Neuronal stem cell (in vitro differentiated cells): ENCODE measurements around the gene IFT43.

ENCODE experiments used
- DNase-seq: peaks from one replicate; pipeline ENCODE4 v3.0.0-alpha.2; 2013; ENCODE audit warnings: low spot score
- H2AFZ ChIP-seq: one replicate; pipeline ENCODE4 v1.6.1; 2013; ENCODE audit warnings: mild to moderate bottlenecking, low read length, inconsistent platforms
- H2AK5ac ChIP-seq: 2 replicates; pipeline ENCODE4 v1.6.1; 2013; ENCODE audit warnings: low read depth, mild to moderate bottlenecking, inconsistent platforms, low read length, moderate library complexity, mixed read lengths
- H2BK120ac ChIP-seq: 2 replicates; pipeline ENCODE4 v1.6.1; 2013; ENCODE audit warnings: low read depth, mild to moderate bottlenecking, inconsistent platforms, low read length, moderate library complexity, mixed read lengths
- H2BK12ac ChIP-seq: one replicate; pipeline ENCODE4 v1.6.1; 2013; ENCODE audit warnings: low read length, inconsistent platforms
- H2BK15ac ChIP-seq: 2 replicates; pipeline ENCODE4 v1.6.1; 2013; ENCODE audit warnings: mild to moderate bottlenecking, low read length, inconsistent platforms, mixed read lengths
- H2BK5ac ChIP-seq: one replicate; pipeline ENCODE4 v1.6.1; 2013; ENCODE audit warnings: inconsistent platforms, mild to moderate bottlenecking, low read length, moderate library complexity
- H3K14ac ChIP-seq: one replicate; pipeline ENCODE4 v1.6.1; 2013; ENCODE audit warnings: low read length, inconsistent platforms
- H3K18ac ChIP-seq: 2 replicates; pipeline ENCODE4 v1.6.1; 2013; ENCODE audit warnings: low read length, inconsistent platforms
- H3K23ac ChIP-seq: 2 replicates; pipeline ENCODE4 v1.6.1; 2013; ENCODE audit warnings: low read depth, mild to moderate bottlenecking, mixed read lengths, low read length, inconsistent platforms; ENCODE audit not compliant: poor library complexity
- H3K27ac ChIP-seq: replicated peaks from 3 replicates; pipeline ENCODE4 v1.5.1; 2013; ENCODE audit warnings: low read length, inconsistent platforms
- H3K27me3 ChIP-seq, 3 experiments: 2 replicates each; pipeline ENCODE4 v1.6.1; 2013; ENCODE audit warnings: low read length in 3 of 3, mild to moderate bottlenecking in 2 of 3, inconsistent platforms in 1 of 3, low read depth in 1 of 3, mixed read lengths in 1 of 3, moderate library complexity in 1 of 3; ENCODE audit not compliant: control insufficient read depth in 3 of 3, insufficient read depth in 3 of 3
- H3K36me3 ChIP-seq, 2 donors: replicated peaks in 1 of 2; 2 replicates each; pipeline ENCODE4 v1.6.1; 2013; ENCODE audit warnings: low read length in 2 of 2; ENCODE audit not compliant: control insufficient read depth in 2 of 2, insufficient read depth in 2 of 2
- H3K4ac ChIP-seq: 2 replicates; pipeline ENCODE4 v1.6.1; 2013; ENCODE audit warnings: inconsistent platforms, mild to moderate bottlenecking, low read length, moderate library complexity
- H3K4me1 ChIP-seq, 2 donors: 1 replicate in 1 of 2; 2 replicates in 1 of 2; pipeline ENCODE4 v1.6.1; 2013; ENCODE audit warnings: low read length in 2 of 2, low read depth in 1 of 2; ENCODE audit not compliant: control insufficient read depth in 2 of 2, insufficient read depth in 1 of 2
- H3K4me2 ChIP-seq: one replicate; pipeline ENCODE4 v1.6.1; 2013; ENCODE audit warnings: mild to moderate bottlenecking, low read length, inconsistent platforms; ENCODE audit not compliant: insufficient read depth, poor library complexity, severe bottlenecking
- H3K4me3 ChIP-seq, 2 donors: 2 replicates each; pipeline ENCODE4 v1.5.1; 2013; ENCODE audit warnings: low read length in 2 of 2, mild to moderate bottlenecking in 2 of 2, inconsistent platforms in 1 of 2, moderate library complexity in 1 of 2
- H3K79me1 ChIP-seq: one replicate; pipeline ENCODE4 v1.6.1; 2013; ENCODE audit warnings: low read depth, mild to moderate bottlenecking, inconsistent platforms, low read length, moderate library complexity
- H3K9ac ChIP-seq: one replicate; pipeline ENCODE4 v1.6.1; 2013; ENCODE audit warnings: mild to moderate bottlenecking, low read depth, low read length, inconsistent platforms; ENCODE audit not compliant: poor library complexity
- H3K9me3 ChIP-seq, 2 donors: replicated peaks in 1 of 2; 2 replicates each; pipeline versions ENCODE3 to v1.6.1; 2013; ENCODE audit warnings: low read length in 2 of 2, mild to moderate bottlenecking in 2 of 2, inconsistent platforms in 1 of 2, low read depth in 1 of 2, mixed read lengths in 1 of 2, moderate library complexity in 1 of 2; ENCODE audit not compliant: control insufficient read depth in 2 of 2, insufficient read depth in 1 of 2
- H4K8ac ChIP-seq: one replicate; pipeline ENCODE4 v1.6.1; 2013; ENCODE audit warnings: low read depth, mild to moderate bottlenecking, inconsistent platforms, low read length, moderate library complexity
- H4K91ac ChIP-seq: one replicate; pipeline ENCODE4 v1.6.1; 2013; ENCODE audit warnings: low read length, low read depth, mild to moderate bottlenecking, inconsistent platforms; ENCODE audit not compliant: poor library complexity
- WGBS, 2 donors: extraction: QIAGEN DNeasy Blood & Tissue Kit; methylation state at CpG; one replicate each; pipeline ENCODE4 v1.1.7; 2013; ENCODE audit warnings: missing lambda C conversion rate in 2 of 2, mixed read lengths in 1 of 2; ENCODE audit not compliant: insufficient read length in 2 of 2, insufficient replicate concordance in 1 of 2; ENCODE audit errors: extremely low coverage in 2 of 2; 5-methylcytosine and 5-hydroxymethylcytosine counted together

IFT43 gene

GRCh38 chr14:76117789-76118484 lies 132.4 kb downstream of the IFT43 start:
- no peak overlapping the region for H3K27ac ChIP-seq
- H3K9ac ChIP-seq: no peak overlapping the region
- no peak overlapping the region for H2BK12ac ChIP-seq
- peaks cover 4 to 9% of the 10 kb centered on the region in 2 donors for H3K4me1 ChIP-seq
- no peaks in the 10 kb centered on the region for H3K36me3 ChIP-seq
- H3K4ac ChIP-seq: no peak overlapping the region
- H2AFZ ChIP-seq: no peak overlapping the region
- H3K79me1 ChIP-seq: no peaks in the 10 kb centered on the region
- H2BK5ac ChIP-seq: no peak overlapping the region
- H2AK5ac ChIP-seq: no peak overlapping the region
- H3K18ac ChIP-seq: peak overlapping the region; percentile 45
- no peak for DNase-seq
- H3K14ac ChIP-seq: no peak overlapping the region
- no peaks in the 10 kb centered on the region for H3K9me3 ChIP-seq
- WGBS, 2 donors: no CpG with 5 or more reads among the region's 16 CpGs
- no peak overlapping the region for H2BK15ac ChIP-seq
- H3K4me2 ChIP-seq: no peak overlapping the region
- no peak overlapping the region for H3K4me3 ChIP-seq
- no peak overlapping the region for H4K91ac ChIP-seq
- peaks cover 0 to 28% (median 0%) of the 10 kb centered on the region in 3 experiments for H3K27me3 ChIP-seq
- H2BK120ac ChIP-seq: no peak overlapping the region
- no peak overlapping the region for H3K23ac ChIP-seq
- H4K8ac ChIP-seq: no peak overlapping the region

GRCh38 chr14:76118594-76118993 lies 133.0 kb downstream of the IFT43 start:
- H2BK120ac ChIP-seq: no peak overlapping the region
- no peak overlapping the region for H3K14ac ChIP-seq
- H3K4me3 ChIP-seq: no peak overlapping the region
- no peak overlapping the region for H3K18ac ChIP-seq
- no peak overlapping the region for H3K4ac ChIP-seq
- H2BK5ac ChIP-seq: no peak overlapping the region
- no peak overlapping the region for H3K23ac ChIP-seq
- H3K4me1 ChIP-seq: peaks cover 5 to 6% of the 10 kb centered on the region in 2 donors
- H2BK12ac ChIP-seq: no peak overlapping the region
- H3K36me3 ChIP-seq: no peaks in the 10 kb centered on the region
- no peaks in the 10 kb centered on the region for H3K9me3 ChIP-seq
- H2AFZ ChIP-seq: no peak overlapping the region
- no peak overlapping the region for H4K8ac ChIP-seq
- no peak overlapping the region for H3K9ac ChIP-seq
- no peak for DNase-seq
- no peak overlapping the region for H3K4me2 ChIP-seq
- WGBS, 2 donors: no CpG with 5 or more reads among the region's 4 CpGs
- peaks cover 0 to 25% (median 0%) of the 10 kb centered on the region in 3 experiments for H3K27me3 ChIP-seq
- H3K79me1 ChIP-seq: no peaks in the 10 kb centered on the region
- H2BK15ac ChIP-seq: no peak overlapping the region
- H3K27ac ChIP-seq: no peak overlapping the region
- H4K91ac ChIP-seq: no peak overlapping the region
- H2AK5ac ChIP-seq: no peak overlapping the region

DNA sequence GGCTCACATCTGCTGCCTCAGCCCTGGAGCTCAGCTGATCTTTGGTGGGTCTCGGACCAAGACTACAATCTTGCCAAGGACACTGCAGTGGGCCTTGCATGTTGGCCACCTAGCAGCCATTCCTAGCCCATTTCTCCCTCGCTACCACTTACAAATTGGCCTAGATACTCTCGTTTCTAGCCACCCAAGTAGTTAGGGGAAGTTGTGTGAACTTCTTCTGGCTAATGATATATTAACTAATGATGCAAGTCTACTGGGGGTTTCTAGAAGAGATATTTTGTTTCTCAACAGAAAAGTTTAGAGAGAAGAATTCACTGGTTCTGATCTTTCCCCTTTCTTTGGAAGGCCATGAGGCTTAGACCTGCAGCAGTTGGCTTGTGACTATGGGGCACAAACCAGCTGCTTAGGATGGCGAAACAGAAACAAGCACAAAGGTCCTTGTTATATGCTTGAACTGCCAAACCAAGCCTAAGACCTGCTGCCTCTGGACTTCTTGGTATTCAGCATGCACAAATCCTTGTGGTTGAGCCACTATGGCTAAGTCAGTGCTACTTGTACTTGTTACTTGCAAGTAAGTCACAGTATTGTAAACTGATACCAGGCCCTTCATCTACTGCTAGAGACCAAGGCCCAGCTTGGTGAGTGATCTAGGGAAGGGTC lies 135.7 kb downstream of the IFT43 start:
- Histone ChIP-seq H3K4me3 (no peak overlapping the region), H2BK5ac (no peak overlapping the region), H2AFZ (no peak overlapping the region), H3K9ac (no peak overlapping the region), H2BK120ac (no peak overlapping the region), H3K14ac (no peak overlapping the region), H3K18ac (no peak overlapping the region), H2AK5ac (no peak overlapping the region), H3K9me3 (no peaks in the 10 kb centered on the region), H3K4me1 (peaks cover 3 to 8% of the 10 kb centered on the region in 2 donors), H3K79me1 (no peaks in the 10 kb centered on the region), H4K91ac (no peak overlapping the region), H3K27ac (no peak overlapping the region), H4K8ac (no peak overlapping the region), H2BK15ac (no peak overlapping the region), H3K27me3 (peaks cover 0 to 6% (median 0%) of the 10 kb centered on the region in 3 experiments), H3K4ac (no peak overlapping the region), H2BK12ac (no peak overlapping the region), H3K36me3 (no peaks in the 10 kb centered on the region), H3K23ac (no peak overlapping the region), H3K4me2 (no peak overlapping the region)
- WGBS, 2 donors: no CpG with 5 or more reads among the region's 4 CpGs
- DNase-seq: no peak

GRCh38 chr14:76123426-76124225 lies 138.1 kb downstream of the IFT43 start:
- no peak overlapping the region for H2BK15ac ChIP-seq
- H3K18ac ChIP-seq: no peak overlapping the region
- no peak for DNase-seq
- no peak overlapping the region for H3K14ac ChIP-seq
- H3K79me1 ChIP-seq: no peaks in the 10 kb centered on the region
- WGBS, 2 donors: no CpG with 5 or more reads among the region's 10 CpGs
- no peak overlapping the region for H4K91ac ChIP-seq
- H2BK120ac ChIP-seq: no peak overlapping the region
- no peak overlapping the region for H3K4me2 ChIP-seq
- no peaks in the 10 kb centered on the region for H3K36me3 ChIP-seq
- no peak overlapping the region for H3K4ac ChIP-seq
- no peak overlapping the region for H2BK5ac ChIP-seq
- no peak overlapping the region for H3K27ac ChIP-seq
- H2AK5ac ChIP-seq: no peak overlapping the region
- H3K4me3 ChIP-seq: no peak overlapping the region
- peaks cover 3 to 5% of the 10 kb centered on the region in 2 donors for H3K4me1 ChIP-seq
- H2BK12ac ChIP-seq: no peak overlapping the region
- peaks cover 0 to 3% (median 0%) of the 10 kb centered on the region in 3 experiments for H3K27me3 ChIP-seq
- H4K8ac ChIP-seq: no peak overlapping the region
- no peak overlapping the region for H3K23ac ChIP-seq
- no peaks in the 10 kb centered on the region for H3K9me3 ChIP-seq
- H3K9ac ChIP-seq: no peak overlapping the region
- peak overlapping the region; percentile 39 for H2AFZ ChIP-seq
